GM12872 (cell line): Measurements from ENCODE around the gene ARAP2.

ENCODE experiments used
- CTCF ChIP-seq: IDR thresholded peaks from 3 replicates; pipeline ENCODE4 v1.5.1; 2011; ENCODE audit warnings: low read depth, mild to moderate bottlenecking, low read length, moderate library complexity; ENCODE audit not compliant: insufficient read depth

The ARAP2 gene

GRCh38 chr4:36255577-36255976, 11.3 kb upstream of the ARAP2 start:
- TF ChIP-seq CTCF = no peak

- no peak for TF ChIP-seq CTCF
Measured at GRCh38 chr4:36254371-36254770, 10.1 kb upstream of the ARAP2 start.

- no peak for TF ChIP-seq CTCF
Measured at GRCh38 chr4:36251983-36252382, 7.7 kb upstream of the ARAP2 start.

GRCh38 chr4:36249610-36250009, 5.3 kb upstream of the ARAP2 start:
- no peak for TF ChIP-seq CTCF

GRCh38 chr4:36243355-36244256, 708 bp downstream of the ARAP2 start:
- TF ChIP-seq CTCF = no peak

GRCh38 chr4:36242629-36243354, 1.5 kb downstream of the ARAP2 start:
- TF ChIP-seq CTCF = no peak

- TF ChIP-seq CTCF = no peak
Measured at GRCh38 chr4:36241771-36242170, 2.5 kb downstream of the ARAP2 start.
